ENCODE measurements around the gene ARHGEF4. TPM values are rescaled to one million over a fixed set of nuclear protein-coding genes. Genes with fewer than 3 reads are reported as not detected.

ARHGEF4 gene
- total RNA-seq, 1 donor from 2014 or later, result 25.5 TPM

DNA sequence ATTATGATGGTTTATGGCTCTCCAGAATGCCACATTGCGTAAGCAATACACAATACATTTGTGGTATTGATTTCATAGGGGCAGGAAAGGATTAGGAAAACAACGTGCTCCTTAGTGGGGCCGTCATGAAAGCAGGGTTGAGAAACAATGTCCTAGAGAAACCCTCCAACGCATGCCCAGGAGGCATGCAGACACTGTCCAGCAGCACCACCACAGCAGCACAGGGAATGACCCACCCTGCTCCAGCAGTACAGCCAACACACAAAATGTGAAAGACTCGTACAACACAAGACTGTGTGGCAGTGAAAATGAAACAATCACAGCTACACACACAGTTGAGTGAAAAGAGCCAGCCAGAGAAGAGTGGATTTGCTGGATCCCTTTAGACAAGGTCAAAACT is 190.2 kb downstream of the ARHGEF4 start:
- TF ChIP-seq, protein P1, sequence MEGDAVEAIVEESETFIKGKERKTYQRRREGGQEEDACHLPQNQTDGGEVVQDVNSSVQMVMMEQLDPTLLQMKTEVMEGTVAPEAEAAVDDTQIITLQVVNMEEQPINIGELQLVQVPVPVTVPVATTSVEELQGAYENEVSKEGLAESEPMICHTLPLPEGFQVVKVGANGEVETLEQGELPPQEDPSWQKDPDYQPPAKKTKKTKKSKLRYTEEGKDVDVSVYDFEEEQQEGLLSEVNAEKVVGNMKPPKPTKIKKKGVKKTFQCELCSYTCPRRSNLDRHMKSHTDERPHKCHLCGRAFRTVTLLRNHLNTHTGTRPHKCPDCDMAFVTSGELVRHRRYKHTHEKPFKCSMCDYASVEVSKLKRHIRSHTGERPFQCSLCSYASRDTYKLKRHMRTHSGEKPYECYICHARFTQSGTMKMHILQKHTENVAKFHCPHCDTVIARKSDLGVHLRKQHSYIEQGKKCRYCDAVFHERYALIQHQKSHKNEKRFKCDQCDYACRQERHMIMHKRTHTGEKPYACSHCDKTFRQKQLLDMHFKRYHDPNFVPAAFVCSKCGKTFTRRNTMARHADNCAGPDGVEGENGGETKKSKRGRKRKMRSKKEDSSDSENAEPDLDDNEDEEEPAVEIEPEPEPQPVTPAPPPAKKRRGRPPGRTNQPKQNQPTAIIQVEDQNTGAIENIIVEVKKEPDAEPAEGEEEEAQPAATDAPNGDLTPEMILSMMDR (IDR thresholded peaks at IDR 0.05; ENCODE audit: unreplicated experiment), result no peak
- H3K4me1 Mint-ChIP-seq, result no peaks in the 10 kb centered on the region
- no peaks in the 10 kb centered on the region for H3K36me3 Mint-ChIP-seq
- no peak overlapping the region for H3K27ac Mint-ChIP-seq
- H3K4me3 Mint-ChIP-seq, result no peak overlapping the region
- peaks cover 7% of the 10 kb centered on the region for H3K9me3 Mint-ChIP-seq
- DNase-seq (ENCODE audit: low spot score in 2 of 2, unreplicated experiment in 2 of 2), result no peak
- H3K27me3 Mint-ChIP-seq (ENCODE audit: low read depth), result peaks cover 8% of the 10 kb centered on the region

DNA sequence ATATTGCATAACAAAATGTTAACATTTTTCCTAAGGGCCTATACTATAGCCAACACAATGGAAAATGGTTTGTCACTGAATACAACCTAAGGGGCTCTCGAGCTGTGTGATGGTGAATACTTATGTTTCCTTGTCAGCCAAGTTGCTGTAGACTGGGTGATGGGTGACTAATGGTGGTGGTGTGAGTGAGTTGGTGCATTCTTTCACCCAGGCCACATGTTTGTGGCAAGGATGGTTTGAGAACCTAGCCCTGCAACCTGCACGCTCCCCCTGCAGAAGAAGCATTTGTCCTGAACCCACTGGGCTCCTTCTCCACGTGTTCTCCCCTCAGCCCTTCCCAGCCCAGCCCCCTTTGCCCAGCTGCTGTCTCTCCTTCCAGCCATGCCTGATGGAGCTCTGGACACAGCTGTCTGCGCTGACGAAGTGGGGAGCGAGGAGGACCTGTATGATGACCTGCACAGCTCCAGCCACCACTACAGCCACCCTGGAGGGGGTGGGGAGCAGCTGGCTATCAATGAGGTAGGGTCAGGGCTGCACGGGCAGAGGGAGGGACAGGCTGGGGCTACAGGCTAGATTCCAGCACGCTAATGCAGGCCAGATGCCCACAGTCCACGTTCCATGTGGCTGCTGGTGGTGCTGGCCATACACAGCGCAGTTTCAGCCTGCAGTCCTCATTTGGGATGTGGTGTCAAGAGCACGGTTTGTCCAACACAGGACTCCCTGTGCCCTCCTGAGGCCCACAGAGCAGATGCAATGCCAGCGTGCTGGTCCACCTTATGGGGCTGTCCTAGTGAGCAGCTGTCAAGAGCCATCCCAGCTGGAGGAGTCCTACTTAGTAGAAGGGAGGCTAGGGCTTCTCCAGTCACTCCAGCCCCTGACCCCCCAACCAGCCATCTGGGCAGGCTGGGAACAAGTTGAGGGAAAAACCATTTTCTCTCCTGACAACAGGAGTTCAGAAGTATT is 191.1 kb downstream of the ARHGEF4 start:
- no peak for DNase-seq (ENCODE audit: low spot score in 2 of 2, unreplicated experiment in 2 of 2)
- H3K4me1 Mint-ChIP-seq, result no peaks in the 10 kb centered on the region
- H3K9me3 Mint-ChIP-seq, result peaks cover 6% of the 10 kb centered on the region
- TF ChIP-seq, protein P1 (IDR thresholded peaks at IDR 0.05; ENCODE audit: unreplicated experiment), result no peak
- H3K27me3 Mint-ChIP-seq (ENCODE audit: low read depth), result peaks cover 12% of the 10 kb centered on the region
- no peaks in the 10 kb centered on the region for H3K36me3 Mint-ChIP-seq
- H3K27ac Mint-ChIP-seq, result no peak overlapping the region
- H3K4me3 Mint-ChIP-seq, result no peak overlapping the region

DNA sequence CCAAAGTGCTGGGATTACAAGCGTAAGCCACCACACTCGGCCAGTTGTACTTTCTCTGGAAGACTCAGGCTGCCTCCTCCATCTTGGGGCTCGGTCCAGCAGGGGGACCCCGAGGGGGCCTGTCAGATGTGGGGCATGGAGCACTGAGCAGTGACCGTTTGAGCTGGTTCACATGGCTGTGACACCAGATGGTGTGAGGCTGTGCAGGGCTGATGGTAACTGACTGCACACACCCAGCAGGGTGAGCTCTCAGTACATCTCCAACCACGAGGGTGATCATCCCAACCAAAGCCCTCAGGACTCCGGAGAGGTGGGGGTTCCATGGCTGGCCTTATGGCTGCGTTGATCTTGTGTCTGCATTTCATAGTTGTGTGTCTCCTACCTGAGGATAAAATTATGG is 193.1 kb downstream of the ARHGEF4 start:
- no peak overlapping the region for H3K4me3 Mint-ChIP-seq
- TF ChIP-seq, protein P1 (IDR thresholded peaks at IDR 0.05; ENCODE audit: unreplicated experiment), result no peak
- peaks cover 6% of the 10 kb centered on the region for H3K9me3 Mint-ChIP-seq
- no peaks in the 10 kb centered on the region for H3K36me3 Mint-ChIP-seq
- H3K27me3 Mint-ChIP-seq (ENCODE audit: low read depth), result peaks cover 18% of the 10 kb centered on the region
- H3K4me1 Mint-ChIP-seq, result peaks cover 6% of the 10 kb centered on the region
- no peak overlapping the region for H3K27ac Mint-ChIP-seq
- DNase-seq (ENCODE audit: low spot score in 2 of 2, unreplicated experiment in 2 of 2), result no peak

DNA sequence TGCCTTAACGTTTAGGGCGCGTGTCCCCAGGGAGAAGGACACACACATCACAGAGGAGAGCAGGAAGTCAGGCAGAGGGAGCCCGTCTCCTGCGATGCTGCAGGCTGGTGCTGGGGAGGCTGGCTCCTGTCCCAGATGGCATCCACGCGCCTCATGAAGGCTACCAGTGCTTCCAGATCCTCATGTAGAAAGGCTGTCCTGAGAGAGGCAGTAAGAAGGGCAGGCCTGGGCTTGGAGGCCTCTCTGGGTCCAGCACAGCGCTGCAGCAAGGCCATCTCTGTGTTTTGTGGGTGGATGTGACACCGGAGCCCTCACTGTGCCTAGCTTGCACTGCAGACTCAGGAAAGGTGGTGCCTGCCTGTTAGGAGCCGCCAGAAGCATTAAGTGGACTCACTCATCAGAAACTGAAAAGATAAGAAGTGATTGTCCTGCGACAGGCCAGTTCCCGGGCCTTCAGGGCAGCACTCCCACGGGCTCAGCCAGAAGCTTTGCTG is 193.8 kb downstream of the ARHGEF4 start:
- H3K27me3 Mint-ChIP-seq (ENCODE audit: low read depth), result peaks cover 14% of the 10 kb centered on the region
- H3K36me3 Mint-ChIP-seq, result no peaks in the 10 kb centered on the region
- H3K27ac Mint-ChIP-seq, result no peak overlapping the region
- no peak overlapping the region for H3K4me3 Mint-ChIP-seq
- TF ChIP-seq, protein P1 (IDR thresholded peaks at IDR 0.05; ENCODE audit: unreplicated experiment), result no peak
- H3K4me1 Mint-ChIP-seq, result peaks cover 8% of the 10 kb centered on the region
- H3K9me3 Mint-ChIP-seq, result peaks cover 6% of the 10 kb centered on the region
- no peak for DNase-seq (ENCODE audit: low spot score in 2 of 2, unreplicated experiment in 2 of 2)

DNA sequence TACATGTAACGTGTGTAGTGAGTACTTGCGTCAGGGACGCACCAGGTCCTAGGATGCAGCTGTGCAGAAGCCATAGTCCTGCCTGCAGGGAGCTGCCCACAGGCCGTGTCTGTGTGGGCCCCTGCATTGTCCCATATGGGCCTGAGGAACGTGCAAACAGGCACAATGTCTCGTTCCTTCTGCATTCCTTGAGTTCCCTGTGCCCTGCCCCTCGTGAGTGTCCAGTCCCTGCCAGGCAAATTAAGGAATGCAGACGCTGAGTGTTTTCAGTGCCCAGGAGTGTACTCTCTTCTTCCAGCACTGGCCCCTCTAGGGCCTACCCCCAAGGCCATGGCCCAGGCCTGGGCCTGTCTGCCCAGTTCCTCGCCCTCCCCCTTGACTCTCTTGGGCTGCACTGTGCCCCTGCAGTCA is 194.7 kb downstream of the ARHGEF4 start:
- no peak overlapping the region for H3K4me3 Mint-ChIP-seq
- peaks cover 14% of the 10 kb centered on the region for H3K4me1 Mint-ChIP-seq

More for the DNA sequence above, 194.7 kb downstream of the ARHGEF4 start:
- H3K9me3 Mint-ChIP-seq, result peaks cover 6% of the 10 kb centered on the region
- H3K27me3 Mint-ChIP-seq (ENCODE audit: low read depth), result peaks cover 13% of the 10 kb centered on the region
- no peak for DNase-seq (ENCODE audit: low spot score in 2 of 2, unreplicated experiment in 2 of 2)
- H3K27ac Mint-ChIP-seq, result no peak overlapping the region
- TF ChIP-seq, protein P1 (IDR thresholded peaks at IDR 0.05; ENCODE audit: unreplicated experiment), result no peak
- no peaks in the 10 kb centered on the region for H3K36me3 Mint-ChIP-seq

Data from mesothelial cell of epicardium (in vitro differentiated cells).